8988T (cell line): ENCODE data around the gene TMEM40.
A peak's percentile ranks its signal among the peaks of the same experiment; 100 is the strongest.
"Not testable (repeated sequence)": the region's sequence is repeated elsewhere in the genome, so short reads cannot be mapped to it uniquely, and the experiment has no call there.

Source experiments
- DNase-seq: peaks from one replicate; pipeline ENCODE4 v3.0.0; 2011

The TMEM40 gene

DNA sequence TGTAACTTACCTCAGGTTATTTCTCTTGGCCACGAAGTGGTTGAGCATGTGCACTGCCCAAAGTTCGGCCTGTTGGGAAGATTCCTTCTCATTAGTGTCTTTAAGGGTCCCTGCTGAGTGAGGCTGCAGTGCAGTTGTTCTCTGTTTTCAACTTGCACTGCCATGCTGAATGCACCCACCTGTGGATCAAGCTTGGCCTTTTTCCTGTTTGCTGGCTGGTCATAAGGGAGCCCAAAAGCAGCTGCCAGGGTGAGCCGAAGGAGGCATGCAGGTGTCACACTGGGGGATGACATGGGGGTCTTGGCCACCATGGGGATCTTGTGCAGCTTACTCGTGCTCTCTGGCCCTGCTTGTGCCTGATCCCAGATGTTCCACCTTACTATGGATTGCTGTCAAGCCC, 49.0 kb downstream of the TMEM40 start:
- DNase-seq: no peak

DNA sequence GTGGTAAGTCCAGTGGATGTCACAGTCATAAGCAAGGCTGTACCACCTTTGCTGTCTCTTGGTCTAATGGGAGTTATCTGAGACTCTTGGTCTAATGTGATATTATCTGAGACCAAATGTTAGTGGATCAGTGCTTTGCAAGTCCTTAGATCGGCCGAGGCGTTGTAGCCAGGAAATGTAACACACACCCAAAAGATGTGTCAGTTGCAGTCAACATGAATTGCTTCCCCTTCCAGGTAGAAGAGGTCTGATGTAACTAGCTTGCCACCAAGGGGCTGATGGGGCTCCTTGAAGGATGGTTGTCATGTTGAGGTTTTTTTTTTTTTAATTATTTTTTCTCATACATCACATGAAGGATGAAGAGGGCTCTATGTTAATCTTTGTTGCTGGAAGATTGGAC, 49.7 kb downstream of the TMEM40 start:
- no peak for DNase-seq

GRCh38 chr3:12708584-12709192, 50.4 kb downstream of the TMEM40 start:
- DNase-seq: no peak

DNA sequence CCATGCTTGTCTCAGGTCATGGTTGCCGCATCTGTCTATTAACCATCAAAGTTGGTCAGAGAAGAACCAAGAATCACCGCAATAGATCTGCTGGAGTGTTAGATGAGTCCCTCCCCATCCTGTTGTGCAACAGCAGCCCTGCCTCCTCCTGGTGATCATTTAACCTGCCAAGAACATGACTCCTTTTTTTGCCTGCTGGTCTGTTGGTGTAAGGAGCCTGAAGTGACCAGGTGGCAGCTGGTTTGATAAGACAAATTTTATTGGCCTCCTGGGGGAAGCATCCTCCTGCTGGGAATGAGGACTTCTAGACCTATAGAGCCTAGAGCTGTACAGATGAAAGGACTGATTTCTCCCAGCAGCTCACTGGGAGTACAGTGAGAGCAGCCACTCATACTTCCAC, 51.6 kb downstream of the TMEM40 start:
- no peak for DNase-seq

GRCh38 chr3:12706504-12707253, 52.4 kb downstream of the TMEM40 start:
- peak; percentile 49 for DNase-seq

DNA sequence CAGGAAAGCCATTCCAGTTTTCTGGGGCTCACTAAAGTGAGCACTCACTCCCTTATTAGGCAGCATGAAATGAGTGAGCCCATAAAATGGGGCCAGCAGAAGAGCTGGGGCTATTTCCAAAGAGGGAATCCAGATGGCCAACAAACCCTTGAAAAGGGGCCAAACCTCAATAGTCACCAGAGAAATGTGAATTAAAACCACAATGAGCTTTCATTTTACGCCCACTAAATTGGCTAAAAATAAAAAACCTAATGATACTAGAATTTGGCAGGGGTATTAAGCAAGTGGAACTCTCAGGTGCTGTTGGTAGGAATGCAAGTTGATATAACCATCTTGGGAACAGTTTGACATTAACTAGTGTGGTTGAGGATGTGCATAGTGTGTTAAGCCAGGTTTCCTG, 53.1 kb downstream of the TMEM40 start:
- no peak for DNase-seq

GRCh38 chr3:12705374-12705926, 53.6 kb downstream of the TMEM40 start:
- DNase-seq: no peak

DNA sequence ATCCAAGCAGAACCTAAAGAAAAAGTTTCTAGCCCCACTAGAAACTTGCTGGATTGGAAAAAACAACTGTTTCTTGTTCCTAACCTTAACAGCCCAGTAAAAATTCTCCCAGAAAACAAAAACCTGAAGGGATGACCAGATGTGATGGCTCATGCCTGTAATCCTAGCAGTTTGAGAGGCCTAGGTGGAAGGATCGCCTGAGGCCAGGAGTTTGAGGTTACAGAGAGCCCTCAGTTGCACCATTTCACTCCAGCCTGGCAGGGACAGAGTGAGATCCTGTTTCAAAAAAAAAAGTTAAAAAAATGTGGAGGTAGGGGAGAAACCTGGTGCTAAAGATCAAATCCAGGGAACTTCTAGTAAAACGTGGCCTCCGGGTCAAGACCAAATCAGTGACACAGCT, 56.6 kb downstream of the TMEM40 start:
- DNase-seq: no peak

DNA sequence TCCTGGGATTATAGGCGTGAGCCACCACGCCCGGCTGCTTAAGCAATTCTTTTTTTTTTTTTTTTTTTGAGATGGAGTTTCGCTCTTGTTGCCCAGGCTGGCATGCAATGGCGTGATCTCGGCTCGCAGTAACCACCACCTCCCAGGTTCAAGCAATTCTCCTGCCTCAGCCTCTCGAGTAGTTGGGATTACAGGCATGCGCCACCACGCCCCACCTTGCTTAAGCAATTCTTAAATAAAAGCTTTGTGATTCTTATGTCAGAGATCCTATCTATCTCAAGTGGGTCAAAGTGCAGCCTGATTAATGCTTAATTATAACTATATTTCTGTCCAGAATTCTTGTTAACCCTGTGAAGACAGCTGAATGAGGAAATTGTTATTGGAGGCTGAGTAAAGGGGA, 57.5 kb downstream of the TMEM40 start:
- not testable (repeated sequence) for DNase-seq

DNA sequence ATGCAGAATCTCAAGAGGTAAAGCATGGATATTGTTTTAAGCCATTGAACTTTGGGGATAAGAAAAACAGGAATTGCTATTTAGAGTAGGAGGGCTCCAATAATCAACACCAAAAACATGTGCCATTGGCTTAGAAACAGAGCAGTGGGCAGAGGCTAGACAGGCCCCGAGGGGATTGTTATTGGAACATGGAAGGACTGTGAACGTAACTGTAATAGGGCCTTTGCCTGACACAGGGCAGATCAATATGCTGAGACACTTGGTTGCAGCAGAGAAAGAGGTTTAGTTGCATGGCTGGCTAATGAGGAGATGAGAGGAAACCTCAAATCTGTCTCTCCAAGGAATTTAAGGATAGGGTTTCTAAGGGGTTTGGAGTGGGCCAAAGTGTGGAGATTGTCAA, 58.3 kb downstream of the TMEM40 start:
- DNase-seq: no peak

- DNase-seq: no peak
Measured at GRCh38 chr3:12695916-12696315, 63.1 kb downstream of the TMEM40 start.

DNA sequence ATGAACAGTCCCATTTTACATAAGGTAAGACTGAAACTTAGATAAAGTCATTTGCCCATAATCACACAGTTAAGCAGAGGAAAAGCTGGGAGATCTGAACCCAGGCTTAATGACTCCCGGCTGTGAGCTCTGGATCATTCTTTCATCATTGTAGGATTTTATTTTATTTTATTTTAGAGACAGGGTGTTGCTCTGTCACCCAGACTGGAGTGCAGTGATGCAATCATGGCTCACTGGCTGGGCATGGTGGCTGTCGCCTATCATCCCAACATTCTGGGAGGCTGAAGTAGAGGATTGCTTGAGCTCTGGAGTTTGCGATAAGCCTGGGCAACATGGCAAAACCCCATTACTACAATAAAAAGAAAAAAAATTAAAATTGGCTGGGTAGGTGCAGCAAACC, 63.9 kb downstream of the TMEM40 start:
- no peak for DNase-seq

GRCh38 chr3:12692444-12692843, 66.6 kb downstream of the TMEM40 start:
- no peak for DNase-seq

DNA sequence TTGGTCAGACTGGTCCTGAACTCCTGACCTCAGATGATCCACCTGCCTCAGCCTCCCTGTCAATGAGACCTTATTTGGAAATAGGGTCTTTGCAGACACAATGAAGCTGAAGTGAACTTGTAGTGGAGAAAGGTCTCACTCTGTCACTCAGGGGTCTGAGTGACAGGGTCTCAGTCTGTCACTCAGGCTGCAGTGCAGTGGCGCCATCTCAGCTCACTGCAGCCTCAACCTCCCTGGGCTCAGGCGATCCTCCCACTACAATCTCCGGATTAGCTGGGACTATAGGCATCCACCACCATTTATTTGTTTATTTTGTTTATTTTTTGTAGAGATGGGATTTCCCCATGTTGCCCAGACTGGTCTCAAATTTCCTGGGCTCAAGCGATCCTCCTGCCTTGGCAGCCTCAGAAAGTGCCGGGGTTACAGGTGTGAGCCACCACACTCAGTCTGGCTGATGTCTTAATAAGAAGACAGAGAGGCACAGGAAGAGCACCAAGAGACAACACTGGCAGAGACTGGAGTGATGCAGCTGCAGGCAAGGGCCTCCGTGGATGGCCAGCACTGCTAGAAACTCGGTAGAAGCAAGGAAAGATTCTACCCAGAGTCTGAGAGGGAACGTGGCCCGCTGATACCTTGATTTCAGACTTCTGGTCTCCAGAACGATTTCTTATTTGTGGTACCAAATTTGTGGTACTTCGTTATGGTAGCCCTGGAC, 68.9 kb downstream of the TMEM40 start:
- no peak for DNase-seq

DNA sequence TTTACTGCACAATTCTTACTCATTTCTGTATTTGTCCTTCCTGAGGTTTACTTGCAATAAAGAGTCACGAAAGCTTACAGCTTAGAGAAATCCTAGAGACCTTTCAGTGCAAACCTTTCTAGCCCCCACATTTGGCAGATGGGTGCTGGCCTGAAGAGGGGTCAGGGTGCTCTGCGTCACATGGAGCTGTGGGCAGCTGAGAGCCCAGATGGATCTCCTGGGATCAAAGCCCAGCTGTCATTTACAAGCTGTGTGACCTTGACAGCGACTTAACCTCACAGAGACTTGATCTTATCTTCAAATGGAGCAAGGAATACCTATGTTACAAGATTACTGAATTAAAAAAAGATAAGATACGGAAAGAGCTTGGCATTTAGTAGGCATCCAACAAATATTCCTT, 71.1 kb downstream of the TMEM40 start:
- DNase-seq: no peak

GRCh38 chr3:12686096-12686495, 73.0 kb downstream of the TMEM40 start:
- DNase-seq: no peak
